ENCODE results near the gene CENPP. TPM values are rescaled to one million over a fixed set of nuclear protein-coding genes. Genes with fewer than 3 reads are reported as not detected.
A peak's percentile ranks its signal among the peaks of the same experiment; 100 is the strongest.

CENPP gene
- polyA plus RNA-seq, 2 of the 4 experiments (the other 2 are of a cell fraction), result 7.2 to 13.4 TPM

GRCh38 chr9:92325991-92326500 lies 293 bp downstream of the CENPP start:
- POLR2A ChIA-PET, result interaction anchor here (1.1 to 2.2 kb wide), 4 partner anchors 34 to 439 kb away, joined by 3 to 10 read pairs (median 4); partner anchors contain the start of genes BICD2 and IPPK
- CTCF ChIA-PET, result interaction anchor here (0.5 to 3.8 kb wide), 11 partner anchors 8 to 1341 kb away, joined by 3 to 21 read pairs (median 4); no protein-coding TSS in a partner anchor
- H3K4me3 ChIP-seq, result peak overlapping the region; percentile 60
- H3K4me1 ChIP-seq, result peaks cover 17% of the 10 kb centered on the region
- H3K4me2 ChIP-seq, result peak overlapping the region; percentile 92
- TF ChIP-seq POLR2A (IDR thresholded peaks at IDR 0.05; ENCODE audit: low read length) (0 out of 2 replicates have a peak, but pooled peaks have one; percentile 38), CTCF (IDR thresholded peaks at IDR 0.05) (no peak)
- H3K27ac ChIP-seq, result peak overlapping the region; percentile 98 to 99
- no peak; a peak in 1 of 6 replicates for ATAC-seq
- peak in 1 of 2 experiments; percentile 29 for DNase-seq (ENCODE audit: low read depth in 1 of 2, low spot score in 1 of 2)
- H3K9me3 ChIP-seq, result no peaks in the 10 kb centered on the region
- WGBS (ENCODE audit: missing lambda C conversion rate), result 2% methylated on average over 26 of the region's 30 CpGs
- FAIRE-seq, result no peak

- no peak for ATAC-seq
- Histone ChIP-seq H3K4me2 (peak overlapping the region; percentile 92; the same call in 2 of the 3 replicates), H3K4me3 (no peak overlapping the region), H3K4me1 (peaks cover 17% of the 10 kb centered on the region), H3K27ac (no peak overlapping the region), H3K9me3 (no peaks in the 10 kb centered on the region)
- ChIA-PET POLR2A (no interaction called here), CTCF (interaction anchor here (0.6 to 3.0 kb wide), 5 partner anchors 15 to 685 kb away, joined by 3 to 23 read pairs (median 5); no protein-coding TSS in a partner anchor)
- no peak for TF ChIP-seq KDM1A (IDR thresholded peaks at IDR 0.05; ENCODE audit: low read depth)
- TF ChIP-seq ELK1 (IDR thresholded peaks at IDR 0.05; ENCODE audit: low read depth, low read length), result no peak
- no peak for TF ChIP-seq HDAC2 (IDR thresholded peaks at IDR 0.05)
- TF ChIP-seq NPAS2 (CRISPR knock-in tag; IDR thresholded peaks at IDR 0.05; ENCODE audit: borderline replicate concordance), result no peak
- TF ChIP-seq CEBPB (IDR thresholded peaks at IDR 0.05), result no peak
- no peak for TF ChIP-seq HEYL (CRISPR knock-in tag; IDR thresholded peaks at IDR 0.05)
- TF ChIP-seq ZC3H11A (IDR thresholded peaks at IDR 0.05), result no peak
- no peak for TF ChIP-seq PBX3 (IDR thresholded peaks at IDR 0.05)
- TF ChIP-seq EP300 (IDR thresholded peaks at IDR 0.05), result no peak
- no peak for TF ChIP-seq CHD2 (IDR thresholded peaks at IDR 0.05; ENCODE audit: low read length, partially characterized antibody)
- no peak for TF ChIP-seq PHF8 (IDR thresholded peaks at IDR 0.05; ENCODE audit: borderline replicate concordance, low read depth)
- no peak for TF ChIP-seq NR3C1 (IDR thresholded peaks at IDR 0.05)
- TF ChIP-seq POLR2AphosphoS2 (conservative IDR thresholded peaks at IDR 0.05; ENCODE audit: low read length), result no peak
- TF ChIP-seq USF2 (IDR thresholded peaks at IDR 0.05), result no peak
- no peak for TF ChIP-seq MAX (IDR thresholded peaks at IDR 0.05)
- TF ChIP-seq REST (IDR thresholded peaks at IDR 0.05), result no peak
- TF ChIP-seq E2F6 (IDR thresholded peaks at IDR 0.05; ENCODE audit: borderline replicate concordance, low read depth), result no peak
- TF ChIP-seq RAD21 (conservative IDR thresholded peaks at IDR 0.05 in 1 of 2, IDR thresholded peaks at IDR 0.05 in 1 of 2), result no peak
- TF ChIP-seq HOXB5 (CRISPR knock-in tag; IDR thresholded peaks at IDR 0.05), result no peak
- 82% methylated on average over 2 of the region's 2 CpGs for WGBS (ENCODE audit: missing lambda C conversion rate)
- DNase-seq (ENCODE audit: low read depth in 1 of 2, low spot score in 1 of 2), result no peak
- no peak for FAIRE-seq
These were observed 1.6 kb downstream of the CENPP start for GRCh38 chr9:92327283-92327850.

All from A549 (cell line).